GM12875 (cell line): ENCODE measurements around the gene SLC25A10.
A peak's percentile ranks its signal among the peaks of the same experiment; 100 is the strongest.

Experiments used
- H3K4me3 ChIP-seq: one replicate; pipeline ENCODE4 v1.5.1; 2011; ENCODE audit warnings: low read depth, low read length, control low read depth
- TF ChIP-seq, protein P1 (sequence below): IDR thresholded peaks from 2 replicates; pipeline ENCODE4 v1.5.1; 2011; ENCODE audit warnings: low read depth, mild to moderate bottlenecking, control low read depth, inconsistent platforms, low read length, moderate library complexity, borderline replicate concordance; ENCODE audit not compliant: insufficient read depth

Gene SLC25A10

GRCh38 chr17:81701288-81702071, 10.6 kb upstream of the SLC25A10 start:
- peak overlapping the region; percentile 83 for H3K4me3 ChIP-seq
- TF ChIP-seq, protein P1, sequence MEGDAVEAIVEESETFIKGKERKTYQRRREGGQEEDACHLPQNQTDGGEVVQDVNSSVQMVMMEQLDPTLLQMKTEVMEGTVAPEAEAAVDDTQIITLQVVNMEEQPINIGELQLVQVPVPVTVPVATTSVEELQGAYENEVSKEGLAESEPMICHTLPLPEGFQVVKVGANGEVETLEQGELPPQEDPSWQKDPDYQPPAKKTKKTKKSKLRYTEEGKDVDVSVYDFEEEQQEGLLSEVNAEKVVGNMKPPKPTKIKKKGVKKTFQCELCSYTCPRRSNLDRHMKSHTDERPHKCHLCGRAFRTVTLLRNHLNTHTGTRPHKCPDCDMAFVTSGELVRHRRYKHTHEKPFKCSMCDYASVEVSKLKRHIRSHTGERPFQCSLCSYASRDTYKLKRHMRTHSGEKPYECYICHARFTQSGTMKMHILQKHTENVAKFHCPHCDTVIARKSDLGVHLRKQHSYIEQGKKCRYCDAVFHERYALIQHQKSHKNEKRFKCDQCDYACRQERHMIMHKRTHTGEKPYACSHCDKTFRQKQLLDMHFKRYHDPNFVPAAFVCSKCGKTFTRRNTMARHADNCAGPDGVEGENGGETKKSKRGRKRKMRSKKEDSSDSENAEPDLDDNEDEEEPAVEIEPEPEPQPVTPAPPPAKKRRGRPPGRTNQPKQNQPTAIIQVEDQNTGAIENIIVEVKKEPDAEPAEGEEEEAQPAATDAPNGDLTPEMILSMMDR: no peak

- TF ChIP-seq, protein P1: no peak
- H3K4me3 ChIP-seq: peak within 1 kb of the TSS; percentile 83
Measured at GRCh38 chr17:81702934-81703746, 8.9 kb upstream of the SLC25A10 start, which contains the start of gene MRPL12. Gene MRPL12 (plus strand): TSS chr17:81703367. CDS start chr17:81703502, 135 bp downstream.

- TF ChIP-seq, protein P1: no peak
- peak overlapping the region; percentile 83 for H3K4me3 ChIP-seq
Measured at GRCh38 chr17:81703747-81704654, 8.1 kb upstream of the SLC25A10 start.

- TF ChIP-seq, protein P1: no peak
Measured at GRCh38 chr17:81705518-81706231, 6.4 kb upstream of the SLC25A10 start.

GRCh38 chr17:81706232-81706611, 5.9 kb upstream of the SLC25A10 start:
- TF ChIP-seq, protein P1: no peak
- H3K4me3 ChIP-seq: no peak overlapping the region

More at GRCh38 chr17:81705518-81706231, 6.4 kb upstream of the SLC25A10 start:
- H3K4me3 ChIP-seq: no peak overlapping the region
